NCI-H69 (cell line): ENCODE data around the gene FOXN1.
"Not testable (repeated sequence)": the region's sequence is repeated elsewhere in the genome, so short reads cannot be mapped to it uniquely, and the experiment has no call there.

ENCODE experiments used
- DNase-seq: peaks from one replicate; lab custom pipeline; 2025; lab: John Stamatoyannopoulos, UW

The FOXN1 gene

DNA sequence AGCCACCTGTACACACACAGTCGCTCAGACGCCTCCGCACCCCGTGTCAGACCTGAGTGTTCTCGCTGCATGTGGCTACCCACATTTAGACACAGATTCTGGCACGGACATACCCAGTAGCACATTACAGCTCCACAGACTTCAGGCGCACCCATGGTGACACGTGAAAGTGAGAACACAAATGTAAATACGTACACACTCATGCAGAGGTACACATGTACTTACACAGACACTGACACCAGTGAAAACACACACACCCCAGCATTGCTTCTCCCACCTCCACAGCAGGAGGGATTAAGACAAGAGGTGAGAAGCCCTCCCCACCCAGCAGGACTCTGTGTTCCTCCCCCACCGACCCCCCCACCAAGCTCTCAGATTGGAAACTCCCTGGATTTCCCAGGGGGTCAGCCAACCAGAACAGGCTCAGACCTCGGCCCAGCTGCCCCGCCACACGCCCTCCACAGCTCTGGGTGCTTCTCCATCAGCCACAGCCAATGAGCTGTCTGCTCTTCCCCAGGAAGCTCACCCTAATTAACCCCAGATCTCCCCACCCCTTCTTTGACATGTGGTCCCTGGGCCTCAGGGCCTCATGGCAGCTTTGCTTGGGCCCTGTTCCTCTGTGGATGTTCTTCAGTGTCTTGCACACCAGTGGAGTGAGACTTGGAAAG lies 5.3 kb upstream of the FOXN1 start:
- peak; percentile 88 for DNase-seq

DNA sequence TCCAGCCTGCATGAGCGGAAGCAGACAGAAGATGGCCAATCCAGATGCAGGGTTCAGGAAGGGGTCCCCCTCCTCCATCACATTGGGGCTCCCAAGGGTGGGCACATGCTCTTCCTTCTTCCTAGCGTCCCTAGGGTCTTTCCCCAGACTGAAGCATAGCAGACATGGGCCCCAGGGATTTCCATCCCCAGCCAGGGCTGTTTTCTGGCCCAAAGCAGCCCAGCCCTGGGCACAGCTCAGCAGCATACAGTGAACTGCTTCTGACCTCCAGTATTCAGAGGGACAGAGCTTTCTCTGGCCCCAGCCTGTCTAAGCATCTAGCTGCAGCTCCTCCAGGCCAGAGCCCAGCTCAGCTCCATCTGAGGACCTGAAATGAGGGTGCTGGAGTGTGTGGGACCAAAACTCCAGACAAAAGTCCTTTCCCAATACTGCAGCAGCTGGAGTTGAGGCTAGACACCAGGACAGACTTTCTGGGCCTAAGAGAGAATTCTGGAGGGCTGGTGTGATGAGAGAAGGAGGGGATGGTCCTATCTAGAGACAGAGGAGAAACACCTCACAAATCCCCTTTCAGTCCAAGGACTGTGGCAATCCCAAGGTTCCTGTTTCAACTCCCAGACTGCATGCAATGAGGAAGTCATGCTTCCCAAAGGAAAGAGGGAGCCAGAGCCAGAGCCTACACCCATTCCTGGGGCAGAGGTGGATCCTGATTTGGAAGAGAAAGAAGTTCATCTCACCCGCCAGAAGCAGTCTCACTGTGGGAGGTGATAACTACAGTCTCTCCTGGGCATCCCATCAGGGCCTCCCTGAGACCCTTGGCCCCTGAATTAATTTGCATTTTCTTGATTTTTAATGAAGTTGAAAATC lies 4.5 kb upstream of the FOXN1 start:
- peak; percentile 38 for DNase-seq

DNA sequence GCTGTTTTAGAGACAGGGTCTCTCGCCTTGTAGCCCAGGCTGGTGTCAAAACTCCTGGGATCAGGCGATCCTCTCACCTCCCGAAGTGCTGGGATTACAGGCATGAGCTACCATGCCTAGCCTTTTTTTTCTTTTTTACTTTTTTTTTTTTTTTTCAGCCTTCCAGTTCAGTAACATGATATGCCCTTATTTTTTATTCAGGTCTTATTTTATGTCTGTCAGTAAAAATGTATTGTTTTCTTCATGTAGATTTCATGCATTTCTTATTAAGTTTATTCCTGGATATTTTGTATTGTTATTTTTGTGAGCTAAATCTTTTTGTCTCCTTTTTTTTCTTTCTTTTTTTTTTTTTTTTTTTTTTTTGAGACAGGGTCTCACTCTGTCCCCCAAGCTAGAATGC lies 2.7 kb upstream of the FOXN1 start:
- no peak for DNase-seq

DNA sequence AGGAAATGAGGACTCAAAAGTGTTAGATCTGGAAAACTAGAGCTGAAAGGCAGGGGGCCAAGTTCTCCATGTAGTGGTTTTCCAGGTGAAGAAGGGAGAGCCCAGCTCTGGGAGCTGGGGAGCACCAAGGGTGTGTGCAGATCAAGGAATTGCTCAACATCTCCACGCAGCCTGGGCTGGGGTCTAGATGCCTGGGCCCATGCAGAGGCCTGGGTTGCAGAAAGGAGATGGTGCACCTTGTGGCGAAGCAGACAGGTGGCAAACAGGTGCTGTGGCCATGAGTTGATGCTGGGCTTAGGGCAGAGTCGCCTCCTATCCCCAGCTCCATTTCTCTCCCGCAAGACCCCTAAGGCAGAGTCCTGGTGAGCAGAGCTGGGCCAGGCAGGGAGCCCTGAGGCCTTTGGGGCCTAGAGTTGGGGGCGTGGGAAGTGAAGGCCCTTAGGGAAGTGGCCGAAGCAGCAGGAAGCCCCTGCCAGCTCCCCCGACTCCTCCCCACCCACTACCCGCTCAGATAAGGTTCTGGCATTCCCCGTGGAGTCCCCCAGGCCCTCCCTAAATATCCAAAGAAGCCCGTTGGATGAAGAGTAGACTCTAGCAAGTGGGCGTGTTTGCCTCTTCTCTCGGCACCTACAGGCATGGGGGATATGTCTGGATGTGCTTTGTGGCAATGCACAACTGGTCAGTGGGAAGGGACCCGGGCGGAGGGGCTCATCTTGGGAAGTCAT lies 777 bp downstream of the FOXN1 start:
- no peak for DNase-seq

DNA sequence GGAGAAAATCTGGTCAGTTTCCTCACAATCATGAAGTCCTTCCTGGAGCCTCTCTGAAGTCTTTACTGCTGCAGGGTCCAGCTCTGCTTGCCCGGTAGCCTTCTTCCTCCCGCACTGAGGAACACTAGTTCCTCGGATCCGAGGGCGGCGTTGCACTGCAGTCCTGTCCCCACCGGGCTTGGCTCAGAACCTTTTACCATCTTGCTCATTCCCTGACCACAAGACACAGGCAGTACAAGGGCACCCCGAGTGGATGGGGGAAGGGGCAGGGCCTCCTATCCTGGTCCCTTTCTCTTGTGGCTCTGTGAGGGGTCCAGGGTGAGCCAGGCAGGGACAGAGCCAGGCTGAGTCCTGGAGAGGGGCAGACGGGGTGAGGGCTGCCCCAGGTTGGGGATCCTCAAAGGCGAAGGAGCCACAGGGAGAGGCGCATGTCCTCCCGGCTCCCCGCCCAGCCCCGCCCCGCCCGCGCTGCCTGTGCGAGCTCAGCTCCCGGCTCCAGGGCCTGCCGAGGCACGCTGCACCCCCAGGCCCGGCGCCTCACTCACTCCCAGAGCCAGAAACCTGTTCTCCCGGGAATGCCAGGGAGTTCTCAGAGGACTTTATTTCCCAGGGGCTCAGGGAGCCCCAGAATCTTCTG lies 1.5 kb downstream of the FOXN1 start:
- peak; percentile 50 for DNase-seq

DNA sequence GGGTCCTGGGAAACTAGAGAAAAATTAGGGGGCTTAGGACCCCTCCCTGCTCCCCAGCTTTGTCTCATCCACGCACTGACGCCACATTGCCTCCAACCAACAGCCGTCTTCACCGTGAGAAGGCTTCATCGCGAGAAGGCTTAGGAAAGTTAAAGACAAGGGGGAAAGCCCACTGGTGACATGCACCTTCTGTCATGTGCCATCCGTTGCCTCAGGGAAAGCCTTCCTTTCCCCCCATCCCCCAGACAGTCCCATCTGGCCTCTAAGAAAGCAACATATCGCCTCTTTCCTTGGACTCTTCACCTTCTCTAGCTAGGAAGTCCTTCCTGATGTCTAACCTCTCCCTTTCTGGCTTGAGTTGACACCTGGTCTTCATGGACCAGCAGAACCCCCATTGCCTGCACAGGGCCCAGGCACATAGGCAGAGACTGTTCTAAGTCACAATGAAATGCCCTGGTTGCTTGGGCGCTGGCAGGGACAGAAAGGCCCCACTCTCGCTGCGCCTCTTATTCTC lies 2.1 kb downstream of the FOXN1 start:
- DNase-seq = peak; percentile 46

DNA sequence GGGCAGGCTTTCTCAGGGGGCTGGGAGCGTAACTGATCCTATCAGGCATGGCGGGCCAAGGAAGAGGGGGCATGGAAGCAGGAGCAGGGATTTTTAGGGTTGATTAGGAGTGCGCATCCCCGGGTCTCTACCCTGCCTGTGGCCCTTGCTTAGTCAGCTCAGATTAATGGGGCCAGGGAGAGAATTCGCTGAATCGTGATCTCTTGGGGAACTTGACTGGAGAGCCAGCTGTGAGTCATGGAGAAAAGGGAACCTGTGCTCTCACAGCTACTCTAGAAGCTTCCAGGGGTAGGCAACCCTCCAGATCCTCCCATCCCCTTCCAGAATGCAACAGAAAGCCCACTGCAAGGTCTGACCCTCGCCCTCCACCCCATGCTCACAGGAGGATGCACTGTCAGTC lies 3.6 kb downstream of the FOXN1 start:
- DNase-seq = no peak

DNA sequence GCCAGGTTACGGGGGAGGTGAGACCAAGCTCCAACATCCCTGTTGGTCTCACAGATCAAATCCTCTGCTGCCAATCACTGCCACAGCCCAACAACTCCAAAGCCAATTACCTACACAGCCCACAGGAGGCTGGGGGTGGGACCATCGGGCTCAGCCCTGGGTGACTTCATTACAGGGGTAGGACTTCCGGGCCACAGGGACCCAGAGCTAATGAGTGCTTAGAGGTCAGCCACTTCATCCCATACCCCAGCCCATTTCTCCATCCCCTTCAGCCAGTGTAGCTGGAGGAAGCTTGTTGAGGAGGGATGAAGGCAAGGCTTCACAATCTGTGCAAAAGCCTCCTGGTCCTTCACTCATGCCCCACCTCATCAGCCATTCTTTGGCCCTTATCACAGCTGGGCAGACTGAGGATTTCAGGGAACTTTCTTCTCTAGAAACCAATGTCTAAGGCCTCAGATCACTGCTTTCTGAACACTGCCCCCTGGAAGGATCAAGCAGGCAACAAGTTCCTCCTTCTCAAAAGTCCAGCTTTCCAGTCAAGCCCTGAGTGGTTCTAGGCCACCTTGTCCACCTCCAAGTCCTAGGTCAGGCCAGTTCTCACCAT lies 5.8 kb downstream of the FOXN1 start:
- DNase-seq = no peak

DNA sequence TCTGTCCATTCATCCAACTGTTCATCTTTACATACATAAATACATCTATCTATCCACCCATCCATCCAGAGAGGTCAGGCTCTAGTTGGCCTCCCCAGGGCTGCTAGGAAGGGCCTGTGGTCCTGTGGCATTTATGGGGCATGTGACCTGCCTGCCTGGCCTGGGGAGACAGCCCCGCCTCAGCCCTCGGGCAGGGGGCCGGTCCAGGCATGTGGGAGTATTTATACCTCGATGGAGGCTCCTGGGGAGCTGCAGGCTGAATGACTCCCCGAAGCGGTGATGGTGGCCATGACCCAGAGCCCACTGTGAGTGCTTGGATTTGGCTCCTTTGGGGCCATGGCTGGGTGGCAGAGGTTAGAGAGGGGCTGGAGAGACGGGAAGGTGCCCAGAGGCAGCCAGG lies 7.3 kb downstream of the FOXN1 start:
- DNase-seq = no peak

DNA sequence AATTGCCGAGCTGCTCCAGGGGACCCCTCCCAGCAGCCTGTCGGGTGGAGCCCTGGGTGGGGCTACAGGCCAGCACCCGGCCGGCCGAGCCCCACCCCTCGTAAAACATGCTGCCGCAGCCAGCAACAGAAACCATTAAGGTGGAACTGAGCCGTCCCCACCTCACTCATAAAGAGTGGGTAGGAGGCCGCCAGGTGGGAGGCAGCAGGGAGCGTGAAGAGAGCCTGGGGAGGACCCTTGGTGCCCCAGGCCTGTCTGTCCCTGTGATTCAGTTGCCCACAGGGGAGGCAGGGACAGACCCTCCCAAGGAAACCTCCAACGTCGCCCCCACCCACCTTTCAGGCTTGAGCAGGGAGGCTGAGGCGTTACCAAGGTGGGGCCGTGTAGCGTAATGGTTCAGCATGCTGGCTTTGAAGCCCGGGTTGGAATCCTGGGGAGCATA lies 8.4 kb downstream of the FOXN1 start:
- peak; percentile 71 for DNase-seq

DNA sequence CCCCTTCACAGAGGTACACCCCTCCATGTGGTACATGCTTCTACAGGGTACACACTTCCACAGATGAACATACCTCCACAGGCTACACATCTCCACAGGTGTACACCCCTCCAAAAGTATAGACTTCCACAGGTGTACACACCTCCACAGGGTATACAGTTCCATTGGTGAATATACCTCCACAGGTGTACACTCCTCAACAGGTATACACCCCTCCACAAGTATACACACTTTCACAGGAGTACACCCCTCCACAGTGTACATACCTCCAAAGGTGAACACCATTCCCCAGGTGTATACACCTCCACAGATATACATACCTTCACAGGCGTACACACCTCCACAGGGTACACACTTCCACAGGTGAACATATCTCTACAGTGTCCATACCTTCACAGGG lies 9.4 kb downstream of the FOXN1 start:
- DNase-seq = no peak

DNA sequence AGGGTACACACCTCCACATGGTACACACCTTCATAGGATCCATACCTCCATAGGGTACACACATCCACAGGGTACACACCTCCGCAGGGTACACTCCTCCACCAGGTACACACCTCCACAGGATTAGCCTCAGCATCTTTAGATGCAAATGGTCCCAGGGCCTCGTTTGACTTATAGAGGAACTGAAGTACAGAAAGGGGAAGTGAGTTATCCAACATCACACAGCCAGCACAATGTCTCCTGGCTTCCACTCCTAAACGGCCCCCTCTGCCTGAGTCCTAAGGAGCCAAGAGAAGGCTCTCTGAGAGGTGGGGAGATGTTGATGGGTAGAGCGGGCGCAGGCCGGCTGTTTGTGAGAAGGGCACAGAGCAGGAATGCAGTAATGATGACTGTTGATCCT lies 12.0 kb downstream of the FOXN1 start:
- DNase-seq = no peak

DNA sequence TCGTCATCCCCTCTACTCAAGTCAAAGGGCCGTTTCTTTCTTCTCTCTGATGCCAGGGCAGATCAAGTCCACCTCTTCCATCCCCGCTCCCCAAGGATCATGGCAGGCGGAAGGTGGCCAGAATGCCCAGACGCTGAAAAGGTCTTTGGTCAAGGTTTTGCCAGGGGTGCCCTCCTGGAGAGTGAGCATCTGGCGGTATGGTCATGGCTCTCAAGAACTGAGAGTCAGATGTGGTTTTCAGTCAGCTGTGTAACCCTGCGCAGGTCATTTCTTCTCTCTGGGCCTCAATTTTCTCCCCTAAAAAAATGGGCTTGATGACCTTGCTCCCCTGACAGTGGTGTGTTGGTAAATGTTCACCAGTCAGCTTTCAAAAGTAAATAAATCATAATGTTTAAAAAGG lies 12.4 kb downstream of the FOXN1 start:
- DNase-seq = no peak

DNA sequence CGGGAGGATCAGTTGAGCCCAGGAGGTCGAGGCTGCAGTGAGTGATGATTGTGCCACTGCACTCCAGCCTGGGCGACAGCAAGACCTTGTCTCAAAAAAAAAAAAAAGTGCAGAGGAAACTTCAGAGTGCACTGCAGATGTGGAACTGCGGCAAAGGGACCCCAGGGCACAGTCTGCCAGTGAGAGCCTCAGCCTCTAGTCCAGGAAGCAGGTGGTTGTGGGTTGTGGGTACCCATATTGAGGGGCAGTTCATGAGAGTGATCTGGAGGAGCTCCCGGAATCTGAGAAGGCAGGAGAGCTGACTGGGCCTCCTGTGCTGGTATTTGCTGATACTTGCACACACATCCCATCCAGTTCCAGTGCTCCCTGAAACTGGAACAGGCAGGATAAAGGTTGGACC lies 13.1 kb downstream of the FOXN1 start:
- no peak for DNase-seq

DNA sequence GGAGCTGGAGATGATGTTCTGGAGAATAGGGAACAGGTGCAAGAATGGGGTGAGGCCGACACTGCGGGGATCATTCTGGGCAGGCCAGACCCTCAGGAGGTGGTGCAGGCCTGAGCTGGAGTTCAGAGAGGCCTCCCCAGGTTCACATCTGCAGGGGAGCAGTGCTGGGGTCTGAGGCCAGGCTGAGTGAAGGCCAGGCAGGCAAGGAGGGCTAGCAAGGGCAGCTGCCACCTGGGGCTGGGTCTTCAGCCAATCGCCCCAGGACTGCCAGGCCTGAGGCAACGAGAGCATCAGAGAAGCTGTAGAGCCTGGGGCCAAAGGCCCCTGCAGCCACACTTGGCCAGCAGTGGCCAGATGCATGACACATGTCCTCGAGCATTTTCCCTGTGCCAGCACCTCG lies 14.5 kb downstream of the FOXN1 start:
- no peak for DNase-seq

DNA sequence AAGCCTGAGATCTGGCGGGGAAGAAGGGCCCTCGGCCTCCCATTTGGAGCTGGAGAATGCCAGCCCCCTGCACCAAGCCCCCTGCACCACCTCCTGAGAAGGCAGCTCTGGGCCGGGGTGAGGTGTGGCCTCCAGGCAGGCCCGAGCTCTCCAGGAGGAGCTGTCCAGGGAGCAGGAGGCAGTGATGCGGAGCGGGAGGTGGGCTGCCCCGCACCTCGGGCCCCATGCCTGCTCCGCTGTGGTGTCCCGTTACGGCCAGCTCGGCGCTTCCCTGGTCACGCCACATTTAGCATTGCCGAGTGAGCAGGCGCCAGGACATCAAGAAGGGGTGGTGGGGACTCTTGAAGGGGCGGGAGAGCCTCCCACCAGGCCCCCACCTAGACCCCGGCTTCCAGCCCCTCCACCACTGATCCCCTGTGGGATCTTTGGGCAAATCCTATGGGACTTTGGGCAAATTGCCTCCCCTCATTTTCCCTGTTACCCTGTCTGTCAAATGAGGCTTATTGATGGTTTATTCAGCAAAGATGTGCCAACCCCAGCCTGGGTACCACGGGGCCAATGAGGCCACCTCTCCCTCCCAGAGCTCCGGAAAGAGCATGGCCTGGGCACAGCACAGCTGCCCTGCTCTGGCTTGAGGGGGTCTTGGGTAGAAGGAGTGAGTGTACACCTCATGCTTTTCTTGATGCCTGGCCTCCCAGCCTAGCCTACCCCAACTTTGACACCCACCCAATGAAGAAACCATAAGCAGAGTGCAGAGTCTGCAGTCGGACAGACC lies 15.3 kb downstream of the FOXN1 start:
- DNase-seq = no peak

DNA sequence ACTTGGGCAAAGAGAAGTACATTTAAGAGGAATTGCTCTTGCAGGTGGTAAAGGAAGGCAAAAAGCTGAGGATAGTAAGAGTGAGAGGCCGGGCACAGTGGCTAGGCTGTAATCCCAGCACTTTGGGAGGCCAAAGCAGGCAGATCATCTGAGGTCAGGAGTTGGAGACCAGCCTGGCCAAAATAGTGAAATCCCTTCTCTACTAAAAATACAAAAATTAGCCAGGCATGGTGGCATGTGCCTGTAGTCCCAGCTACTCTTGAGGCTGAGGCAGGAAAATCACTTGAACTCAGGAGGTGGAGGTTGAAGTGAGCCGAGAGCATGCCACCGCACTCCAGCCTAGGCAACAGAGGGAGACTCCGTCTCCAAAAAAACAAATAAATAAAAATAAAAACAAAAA lies 16.1 kb downstream of the FOXN1 start:
- not testable (repeated sequence) for DNase-seq

DNA sequence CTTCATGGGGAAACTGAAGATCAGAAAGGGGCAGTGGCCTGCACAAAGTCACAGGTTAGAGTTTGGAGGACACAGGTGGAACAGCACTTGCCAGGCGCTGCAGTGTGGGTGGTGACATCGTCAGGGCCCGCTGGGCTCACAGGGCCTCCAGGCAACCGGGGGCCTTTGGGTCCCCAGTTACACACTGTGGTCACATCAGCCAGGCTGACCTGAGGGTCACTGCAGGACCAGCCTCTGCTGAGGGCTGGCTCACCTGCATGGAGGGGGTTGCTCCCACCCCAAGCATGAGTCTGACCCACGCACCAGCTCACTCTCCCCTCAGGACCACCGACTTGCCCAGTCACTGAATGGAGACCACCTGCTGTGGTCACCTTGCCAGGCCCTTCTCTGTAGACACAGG lies 17.0 kb downstream of the FOXN1 start:
- DNase-seq = no peak

DNA sequence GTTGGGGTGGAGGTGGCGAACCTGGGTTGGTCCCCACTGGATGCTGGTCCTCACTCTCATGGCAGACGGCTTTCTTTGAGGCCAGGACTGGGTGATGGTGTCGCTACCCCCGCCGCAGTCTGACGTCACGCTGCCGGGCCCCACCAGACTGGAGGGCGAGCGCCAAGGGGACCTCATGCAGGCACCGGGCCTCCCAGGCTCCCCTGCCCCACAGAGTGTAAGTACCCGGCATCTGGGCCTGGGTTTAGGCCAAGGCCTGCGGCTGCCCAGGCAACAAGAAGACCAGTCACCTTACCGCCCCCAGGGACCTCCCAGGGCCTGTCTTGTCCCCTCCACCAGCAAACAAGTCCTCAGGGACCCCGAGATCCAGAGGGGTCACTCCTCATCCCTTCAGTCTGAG lies 17.7 kb downstream of the FOXN1 start:
- DNase-seq = no peak

DNA sequence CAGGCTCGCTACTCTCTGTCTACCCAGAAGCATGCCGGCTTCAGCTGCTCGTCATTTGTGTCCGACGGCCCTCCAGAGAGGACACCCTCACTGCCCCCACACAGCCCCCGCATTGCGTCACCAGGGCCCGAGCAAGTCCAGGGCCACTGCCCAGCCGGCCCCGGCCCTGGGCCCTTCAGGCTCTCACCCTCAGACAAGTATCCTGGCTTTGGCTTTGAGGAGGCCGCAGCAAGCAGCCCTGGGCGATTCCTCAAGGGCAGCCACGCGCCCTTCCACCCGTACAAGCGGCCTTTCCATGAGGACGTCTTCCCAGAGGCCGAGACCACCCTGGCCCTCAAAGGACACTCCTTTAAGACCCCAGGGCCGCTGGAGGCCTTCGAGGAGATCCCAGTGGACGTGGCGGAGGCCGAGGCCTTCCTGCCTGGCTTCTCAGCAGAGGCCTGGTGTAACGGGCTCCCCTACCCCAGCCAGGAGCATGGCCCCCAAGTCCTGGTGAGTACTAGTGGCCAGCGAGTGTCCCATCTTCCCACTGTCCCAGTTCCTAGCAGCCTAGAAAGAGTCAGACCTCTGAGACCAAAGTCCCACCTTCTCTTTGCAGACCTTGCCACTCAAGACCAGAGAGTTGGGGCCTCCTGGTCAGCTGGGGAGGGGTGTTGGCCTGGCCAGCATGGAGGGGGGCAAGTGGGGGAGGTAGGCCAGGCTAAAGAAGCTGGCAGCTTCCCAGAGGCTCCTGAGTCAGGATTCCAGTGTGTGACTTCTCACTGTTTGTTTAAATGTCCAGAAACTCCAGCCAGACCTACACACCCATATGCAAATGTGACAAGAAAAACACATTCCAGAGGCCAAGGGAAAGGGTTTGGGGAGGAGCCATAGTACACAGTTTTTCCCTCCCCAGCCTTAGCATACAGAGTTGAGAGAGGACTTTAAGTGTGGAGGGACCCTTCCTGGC lies 18.6 kb downstream of the FOXN1 start:
- no peak for DNase-seq
